Measurements from ENCODE around the gene ARHGEF25. TPM values are rescaled to one million over a fixed set of nuclear protein-coding genes. Genes with fewer than 3 reads are reported as not detected.

The ARHGEF25 gene
- total RNA-seq, 1 donor, result 48.4 TPM

DNA sequence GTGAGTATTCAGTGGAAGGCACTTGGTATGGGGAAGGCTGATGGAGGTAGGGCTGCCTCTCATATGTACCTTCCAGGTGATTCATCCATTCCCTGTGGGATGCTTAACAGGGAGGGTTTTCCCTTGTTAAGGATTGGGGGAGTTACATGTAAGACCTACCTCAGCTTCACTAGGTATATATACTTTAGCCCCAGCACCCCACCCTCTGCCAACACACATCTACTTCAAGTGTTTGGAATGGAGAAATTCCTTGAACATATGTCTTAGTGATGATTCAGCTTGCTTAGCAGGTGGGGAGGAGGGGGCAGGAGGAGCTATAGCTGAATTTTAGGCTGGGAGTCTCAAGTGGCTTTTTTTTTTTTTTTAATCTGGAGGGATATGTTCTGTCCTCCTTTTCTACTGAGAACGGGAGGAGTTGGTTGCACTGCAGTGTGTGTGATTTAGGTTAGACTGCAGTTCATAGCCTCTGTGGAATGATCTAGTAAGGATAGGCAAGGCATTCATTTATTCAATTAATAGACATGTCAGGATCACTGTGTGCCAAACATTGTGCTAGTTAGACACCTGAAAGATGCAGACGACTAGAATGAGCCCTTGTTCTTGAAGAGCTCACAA lies 18.6 kb upstream of the ARHGEF25 start:
- no peak for DNase-seq (ENCODE audit: low read depth)
- H3K4me3 ChIP-seq (ENCODE audit: low read depth, low read length), result no peak overlapping the region
- TF ChIP-seq, protein P1, sequence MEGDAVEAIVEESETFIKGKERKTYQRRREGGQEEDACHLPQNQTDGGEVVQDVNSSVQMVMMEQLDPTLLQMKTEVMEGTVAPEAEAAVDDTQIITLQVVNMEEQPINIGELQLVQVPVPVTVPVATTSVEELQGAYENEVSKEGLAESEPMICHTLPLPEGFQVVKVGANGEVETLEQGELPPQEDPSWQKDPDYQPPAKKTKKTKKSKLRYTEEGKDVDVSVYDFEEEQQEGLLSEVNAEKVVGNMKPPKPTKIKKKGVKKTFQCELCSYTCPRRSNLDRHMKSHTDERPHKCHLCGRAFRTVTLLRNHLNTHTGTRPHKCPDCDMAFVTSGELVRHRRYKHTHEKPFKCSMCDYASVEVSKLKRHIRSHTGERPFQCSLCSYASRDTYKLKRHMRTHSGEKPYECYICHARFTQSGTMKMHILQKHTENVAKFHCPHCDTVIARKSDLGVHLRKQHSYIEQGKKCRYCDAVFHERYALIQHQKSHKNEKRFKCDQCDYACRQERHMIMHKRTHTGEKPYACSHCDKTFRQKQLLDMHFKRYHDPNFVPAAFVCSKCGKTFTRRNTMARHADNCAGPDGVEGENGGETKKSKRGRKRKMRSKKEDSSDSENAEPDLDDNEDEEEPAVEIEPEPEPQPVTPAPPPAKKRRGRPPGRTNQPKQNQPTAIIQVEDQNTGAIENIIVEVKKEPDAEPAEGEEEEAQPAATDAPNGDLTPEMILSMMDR (IDR thresholded peaks at IDR 0.05; ENCODE audit: insufficient read depth, low read depth, low read length), result no peak

DNA sequence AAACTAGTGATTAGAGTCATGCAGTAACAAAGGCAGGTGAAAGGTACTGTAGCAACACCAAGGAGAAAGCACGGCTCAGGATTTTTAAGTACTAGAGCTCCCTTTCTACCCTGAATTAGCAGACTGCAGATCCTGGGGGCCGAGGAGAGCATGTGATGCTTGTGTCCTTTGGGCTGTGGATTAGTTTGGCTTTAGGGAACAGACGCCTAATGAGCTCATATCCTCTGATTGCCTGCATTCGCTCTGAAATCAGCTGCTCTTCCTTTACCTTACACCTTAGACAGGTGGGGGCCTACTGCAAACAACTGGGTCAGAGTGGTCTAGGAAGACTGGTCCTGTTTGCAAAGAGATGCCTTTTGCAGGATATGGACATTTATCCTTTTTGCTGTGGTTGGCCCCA lies 18.0 kb upstream of the ARHGEF25 start:
- TF ChIP-seq, protein P1 (IDR thresholded peaks at IDR 0.05; ENCODE audit: insufficient read depth, low read depth, low read length), result no peak
- DNase-seq (ENCODE audit: low read depth), result no peak
- no peak overlapping the region for H3K4me3 ChIP-seq (ENCODE audit: low read depth, low read length)

- H3K4me3 ChIP-seq (ENCODE audit: low read depth, low read length), result no peak overlapping the region
- no peak for DNase-seq (ENCODE audit: low read depth)
- TF ChIP-seq, protein P1 (IDR thresholded peaks at IDR 0.05; ENCODE audit: insufficient read depth, low read depth, low read length), result no peak
These were observed 10.8 kb upstream of the ARHGEF25 start for GRCh38 chr12:57600395-57600794.

GRCh38 chr12:57602544-57602943 lies 8.7 kb upstream of the ARHGEF25 start:
- TF ChIP-seq, protein P1 (IDR thresholded peaks at IDR 0.05; ENCODE audit: insufficient read depth, low read depth, low read length), result no peak
- DNase-seq (ENCODE audit: low read depth), result no peak
- no peak overlapping the region for H3K4me3 ChIP-seq (ENCODE audit: low read depth, low read length)

DNA sequence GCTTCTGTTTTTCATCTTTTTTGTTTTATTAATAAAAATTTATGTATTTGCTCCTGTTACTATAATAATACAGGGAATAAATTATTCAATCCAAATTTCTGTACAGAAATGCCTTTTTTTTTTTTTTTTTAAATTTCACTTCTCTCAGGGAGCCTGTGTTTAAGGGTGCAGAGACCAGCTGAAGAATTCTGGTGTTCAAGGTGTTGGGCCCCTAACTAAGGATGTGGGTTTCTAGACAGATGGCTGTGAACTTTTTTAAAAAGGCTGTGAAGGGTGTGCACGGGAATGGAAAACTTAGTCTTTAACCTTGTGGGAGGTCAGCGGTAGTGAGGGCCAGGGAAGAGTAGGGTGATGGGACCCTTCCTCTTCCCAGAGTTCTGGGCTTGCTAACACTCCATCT lies 7.9 kb upstream of the ARHGEF25 start:
- DNase-seq (ENCODE audit: low read depth), result no peak
- no peak overlapping the region for H3K4me3 ChIP-seq (ENCODE audit: low read depth, low read length)
- TF ChIP-seq, protein P1 (IDR thresholded peaks at IDR 0.05; ENCODE audit: insufficient read depth, low read depth, low read length), result no peak

GRCh38 chr12:57603815-57604453 lies 7.3 kb upstream of the ARHGEF25 start:
- DNase-seq (ENCODE audit: low read depth), result peak; percentile 57
- peak overlapping the region; percentile 82 for H3K4me3 ChIP-seq (ENCODE audit: low read depth, low read length)
- TF ChIP-seq, protein P1 (IDR thresholded peaks at IDR 0.05; ENCODE audit: insufficient read depth, low read depth, low read length), result no peak

All from fibroblast of villous mesenchyme (primary cell).